ENCODE results near the gene TMEM238.

DNA sequence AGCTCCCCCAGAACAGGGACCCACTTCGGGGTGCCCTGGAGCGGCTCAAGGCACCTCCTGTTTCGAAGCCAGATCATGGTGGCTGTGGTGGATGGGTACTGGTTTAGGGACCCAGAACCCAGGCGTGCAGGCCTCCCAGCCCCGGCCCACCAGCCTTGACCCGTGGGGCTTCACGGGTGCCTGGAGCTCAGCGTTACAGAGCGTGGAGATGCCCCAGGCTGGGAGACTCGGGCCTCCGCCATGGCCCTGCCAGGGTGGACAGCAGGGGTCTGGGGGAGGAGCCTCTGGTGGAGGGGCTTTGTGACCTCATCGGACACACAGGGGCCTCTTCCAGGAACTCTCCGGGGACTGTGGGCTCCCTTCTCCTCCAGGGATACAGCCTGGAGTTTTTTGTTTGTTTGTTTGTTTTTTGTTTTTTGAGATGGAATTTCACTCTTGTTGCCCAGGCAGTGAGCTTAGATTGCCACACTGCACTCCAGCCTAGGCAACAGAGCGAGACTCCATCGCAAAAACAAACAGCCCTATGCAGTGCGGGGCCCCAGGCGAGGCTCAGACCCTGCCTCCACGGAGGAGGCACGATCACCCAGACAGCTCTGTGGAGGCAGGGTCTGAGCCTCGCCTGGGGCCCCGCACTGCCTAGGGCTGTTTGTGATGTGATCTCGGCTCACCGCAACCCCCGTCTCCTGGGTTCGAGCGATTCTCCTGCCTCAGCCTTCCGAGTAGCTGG lies 20.9 kb downstream of the TMEM238 start, which contains the start of gene GARIN5B:
- TF ChIP-seq FOXA1 (IDR thresholded peaks at IDR 0.05), result no peak
- TF ChIP-seq NFRKB (IDR thresholded peaks at IDR 0.05), result no peak
